Measurements from ENCODE around the gene GFRA1.

GFRA1 gene

DNA sequence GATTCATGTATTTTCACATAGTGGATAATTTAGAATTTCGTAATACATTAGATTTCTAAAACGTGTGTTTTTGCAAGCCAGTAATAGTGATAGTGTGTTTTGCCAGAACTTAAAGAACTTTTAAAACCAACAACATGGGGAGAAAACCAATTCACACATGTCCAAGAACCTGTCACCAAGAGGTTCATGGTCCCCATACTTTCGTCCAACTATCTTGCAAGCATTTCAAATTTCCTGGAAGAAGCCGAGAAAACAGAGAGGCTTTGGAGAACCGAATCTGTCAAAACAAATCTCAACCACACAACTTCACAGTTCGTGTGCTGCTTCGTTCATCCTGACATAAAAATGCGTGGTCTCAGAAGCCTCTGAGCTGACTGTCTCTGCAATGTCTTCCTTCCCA lies 31.9 kb downstream of the GFRA1 start:
- no peak for DNase-seq (ENCODE audit: low spot score)

GRCh38 chr10:116240157-116240950 lies 32.7 kb downstream of the GFRA1 start:
- DNase-seq (ENCODE audit: low spot score): no peak

DNA sequence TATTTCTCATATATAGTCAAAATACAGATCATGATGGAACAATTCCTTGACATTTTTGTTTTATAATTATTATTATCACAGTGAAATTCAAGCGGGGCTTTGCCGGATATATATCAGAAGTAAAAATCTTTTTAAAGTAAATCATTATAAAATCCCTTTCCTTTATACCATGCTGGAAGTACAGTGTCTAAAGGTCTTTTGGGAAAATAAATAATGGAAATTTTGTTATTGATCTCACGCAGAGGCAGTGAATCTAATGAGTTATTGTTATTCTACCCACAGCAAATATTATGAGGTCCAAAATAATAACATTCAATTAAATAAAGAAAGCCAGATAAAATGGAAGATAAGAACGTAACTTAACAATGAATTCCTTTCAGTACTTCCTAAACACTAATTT lies 33.8 kb downstream of the GFRA1 start:
- no peak for DNase-seq (ENCODE audit: low spot score)

DNA sequence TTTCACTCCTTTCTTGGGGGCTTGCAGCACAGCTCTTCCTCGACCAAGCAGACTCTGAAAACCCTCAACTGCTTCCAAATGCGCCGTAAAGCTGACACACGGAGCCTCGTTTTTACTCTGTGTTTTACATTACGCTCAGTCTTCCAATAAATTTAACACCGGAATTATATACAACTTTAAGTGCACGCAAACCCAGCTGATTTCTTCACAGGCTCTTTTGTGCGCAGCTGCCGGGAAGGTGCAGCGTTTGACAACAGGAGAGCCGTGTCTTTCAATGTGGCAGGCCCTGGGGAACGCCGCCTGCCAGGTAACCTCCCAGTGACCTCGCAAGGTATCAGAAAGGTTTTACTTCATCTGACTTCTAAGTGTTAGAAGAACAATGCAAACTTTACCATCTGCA lies 35.0 kb downstream of the GFRA1 start:
- no peak for DNase-seq (ENCODE audit: low spot score)

GRCh38 chr10:116237260-116237659 lies 35.7 kb downstream of the GFRA1 start:
- no peak for DNase-seq (ENCODE audit: low spot score)

DNA sequence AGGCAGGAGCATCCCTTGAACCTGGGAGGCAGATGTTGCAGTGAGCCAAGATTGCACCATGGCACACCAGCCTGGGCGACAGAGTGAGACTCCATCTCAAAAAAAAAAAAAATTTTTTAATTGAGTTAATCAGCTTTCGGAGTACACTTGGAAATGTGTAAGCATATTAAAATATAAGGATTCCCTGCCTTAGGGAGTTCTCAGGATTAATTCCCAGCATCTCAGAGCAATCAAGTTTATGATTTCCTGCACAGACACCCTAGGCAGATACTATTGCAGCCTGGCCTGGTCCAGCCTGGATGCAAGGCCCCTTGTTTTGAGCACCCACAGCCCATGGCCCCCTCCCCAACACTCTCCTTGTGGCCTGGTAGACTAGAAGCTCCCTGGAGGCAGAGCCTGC lies 39.8 kb downstream of the GFRA1 start:
- no peak for DNase-seq (ENCODE audit: low spot score)

DNA sequence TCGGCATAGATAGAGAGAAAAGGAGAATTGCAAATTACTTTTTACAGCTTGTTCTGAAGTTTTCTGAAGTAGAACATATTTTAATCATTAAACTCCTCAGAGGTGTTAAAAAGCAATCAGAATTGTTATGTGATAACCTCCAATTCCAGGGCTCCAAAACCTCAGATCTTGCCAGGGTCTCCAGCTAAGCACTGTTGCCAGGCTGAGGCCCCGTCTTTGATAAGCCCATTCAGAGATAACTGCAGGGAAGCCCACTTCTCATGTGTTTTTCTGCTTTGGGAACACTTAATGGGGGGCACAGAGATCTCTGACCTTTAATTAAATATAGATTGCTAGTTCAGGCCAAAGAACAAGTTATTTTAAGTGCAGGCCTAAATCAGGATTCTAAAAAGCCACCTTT lies 40.4 kb downstream of the GFRA1 start:
- no peak for DNase-seq (ENCODE audit: low spot score)

DNA sequence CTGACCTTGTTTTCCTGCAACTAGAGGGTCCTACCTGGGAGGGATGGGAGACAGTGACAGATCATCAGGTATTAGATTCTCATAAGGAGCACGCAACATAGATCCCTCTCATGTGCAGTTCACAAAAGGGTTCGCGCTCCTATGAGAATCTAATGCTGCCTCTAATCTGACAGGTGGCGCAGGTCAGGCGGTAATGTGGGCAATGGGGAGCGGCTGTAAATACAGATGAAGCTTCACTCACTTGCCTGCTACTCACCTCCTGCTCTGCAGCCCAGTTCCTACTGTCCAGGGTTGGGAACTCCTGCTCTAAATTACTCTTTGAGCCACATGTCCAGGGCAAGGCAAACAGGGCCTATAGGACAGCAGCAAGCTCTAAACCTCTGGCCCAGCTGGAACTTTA lies 46.2 kb downstream of the GFRA1 start:
- no peak for DNase-seq (ENCODE audit: low spot score)

GRCh38 chr10:116226053-116226452 lies 47.0 kb downstream of the GFRA1 start:
- DNase-seq (ENCODE audit: low spot score): no peak

DNA sequence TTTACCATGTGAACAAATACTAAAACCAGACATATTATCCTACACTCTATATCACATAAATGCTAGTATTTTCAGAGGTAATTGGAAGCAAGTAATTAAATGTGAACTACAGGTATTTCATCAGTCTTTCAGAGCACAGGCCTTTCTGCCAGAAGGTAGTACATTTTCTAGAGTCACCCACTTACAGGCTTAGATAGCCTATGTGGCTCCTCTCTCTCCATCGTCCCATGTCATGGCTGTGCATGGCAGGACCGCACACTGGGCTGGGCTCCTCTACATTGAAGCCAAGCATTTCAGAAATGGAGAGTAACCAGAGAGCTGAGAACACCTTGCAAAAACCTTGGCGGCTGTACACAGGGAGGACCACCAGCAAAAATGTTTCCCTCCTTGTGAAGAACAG lies 49.7 kb downstream of the GFRA1 start:
- no peak for DNase-seq (ENCODE audit: low spot score)

GRCh38 chr10:116221053-116221452 lies 52.0 kb downstream of the GFRA1 start:
- no peak for DNase-seq (ENCODE audit: low spot score)

DNA sequence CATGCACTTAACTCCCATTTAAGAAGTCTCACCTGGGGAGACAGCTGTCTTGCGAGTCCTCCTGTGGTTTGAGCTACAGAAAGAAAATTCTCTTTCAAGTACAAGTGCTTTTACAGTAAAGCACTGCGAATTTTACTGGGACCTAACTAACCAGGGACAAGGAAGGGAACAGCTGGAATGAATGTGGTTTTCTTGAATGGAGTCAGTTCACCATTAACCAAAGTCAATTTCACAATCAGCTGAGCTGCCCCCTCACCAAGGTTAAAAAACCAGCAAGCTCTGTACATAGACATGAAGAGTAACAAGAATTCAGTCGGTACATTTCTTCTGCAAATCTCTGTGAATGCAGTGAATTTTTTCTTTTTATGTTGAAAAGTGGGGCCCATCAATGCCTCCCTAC lies 56.3 kb downstream of the GFRA1 start:
- DNase-seq (ENCODE audit: low spot score): no peak

GRCh38 chr10:116215651-116216050 lies 57.4 kb downstream of the GFRA1 start:
- DNase-seq (ENCODE audit: low spot score): no peak

DNA sequence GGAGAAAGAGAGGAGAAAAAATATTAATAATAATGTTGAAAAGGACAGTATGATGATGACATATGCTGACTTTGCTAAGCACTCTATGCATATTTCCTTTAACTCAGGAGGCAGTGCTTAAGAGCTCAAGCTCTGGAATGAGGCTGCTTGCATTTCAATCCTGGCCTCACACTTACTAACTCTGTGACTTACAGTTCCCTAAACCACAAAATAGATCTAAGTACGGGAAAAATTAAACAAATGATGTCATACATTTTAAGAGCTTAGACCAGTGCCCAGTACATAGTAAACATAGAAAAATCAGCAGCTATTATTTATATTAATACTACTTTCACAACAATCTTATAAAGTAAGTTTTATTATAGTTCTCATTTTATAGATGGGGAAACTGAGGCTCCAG lies 61.3 kb downstream of the GFRA1 start:
- DNase-seq (ENCODE audit: low spot score): no peak

- DNase-seq (ENCODE audit: low spot score): no peak
Measured at GRCh38 chr10:116210588-116211346, 62.2 kb downstream of the GFRA1 start.

- no peak for DNase-seq (ENCODE audit: low spot score)
Measured at GRCh38 chr10:116209781-116210180, 63.2 kb downstream of the GFRA1 start.

DNA sequence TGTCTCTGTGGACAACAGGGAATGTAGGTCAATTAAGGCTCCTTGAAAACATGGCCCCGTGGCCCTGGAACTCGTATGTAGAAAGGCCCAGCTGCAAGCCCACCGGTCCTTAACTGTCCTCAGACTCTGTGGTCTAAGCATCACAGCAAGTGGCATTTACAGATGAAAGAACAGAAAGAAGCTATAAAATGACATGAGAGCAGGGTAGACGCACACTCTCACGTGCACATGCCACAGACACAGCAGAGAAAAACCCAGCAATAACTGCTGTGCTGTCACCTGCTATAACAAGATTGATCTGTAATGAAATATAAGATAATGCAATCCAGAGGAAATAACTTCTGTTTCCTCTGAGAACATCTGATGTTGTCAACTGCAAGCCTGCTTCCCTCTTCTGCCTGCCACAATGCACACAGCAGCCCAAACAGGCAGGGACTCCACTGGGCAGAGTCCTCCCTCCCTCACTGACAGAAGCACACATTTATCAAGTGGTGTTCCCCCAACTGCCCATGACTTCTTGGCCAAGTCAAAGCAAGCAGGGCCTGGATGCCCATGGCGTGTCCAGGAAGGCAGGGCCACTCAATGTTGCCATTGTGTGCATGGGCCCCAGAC lies 63.9 kb downstream of the GFRA1 start:
- no peak for DNase-seq (ENCODE audit: low spot score)

- no peak for DNase-seq (ENCODE audit: low spot score)
Measured at GRCh38 chr10:116207690-116208089, 65.3 kb downstream of the GFRA1 start.

- DNase-seq (ENCODE audit: low spot score): no peak
Measured at GRCh38 chr10:116203661-116204060, 69.3 kb downstream of the GFRA1 start.

GRCh38 chr10:116201670-116202430 lies 71.2 kb downstream of the GFRA1 start:
- no peak for DNase-seq (ENCODE audit: low spot score)

- DNase-seq (ENCODE audit: low spot score): no peak
Measured at GRCh38 chr10:116201011-116201410, 72.0 kb downstream of the GFRA1 start.

GRCh38 chr10:116198676-116199035 lies 74.3 kb downstream of the GFRA1 start:
- DNase-seq (ENCODE audit: low spot score): no peak

Data from hematopoietic multipotent progenitor cell treated with erythropoietin and hydrocortisone succinate and interleukin-3 and kit ligand, for 15 days (in vitro differentiated cells).